Activated T-helper 9 cell treated with anti-CD3 and anti-CD28 coated beads, Interleukin-2, amount 50 U/mL, for 16 hours (primary cell): Measurements from ENCODE around the gene LHX2.

Source experiments
- DNase-seq: peaks from one replicate; pipeline ENCODE4 v3.0.0-alpha.2; 2020; ENCODE audit warnings: low read depth

Gene LHX2

DNA sequence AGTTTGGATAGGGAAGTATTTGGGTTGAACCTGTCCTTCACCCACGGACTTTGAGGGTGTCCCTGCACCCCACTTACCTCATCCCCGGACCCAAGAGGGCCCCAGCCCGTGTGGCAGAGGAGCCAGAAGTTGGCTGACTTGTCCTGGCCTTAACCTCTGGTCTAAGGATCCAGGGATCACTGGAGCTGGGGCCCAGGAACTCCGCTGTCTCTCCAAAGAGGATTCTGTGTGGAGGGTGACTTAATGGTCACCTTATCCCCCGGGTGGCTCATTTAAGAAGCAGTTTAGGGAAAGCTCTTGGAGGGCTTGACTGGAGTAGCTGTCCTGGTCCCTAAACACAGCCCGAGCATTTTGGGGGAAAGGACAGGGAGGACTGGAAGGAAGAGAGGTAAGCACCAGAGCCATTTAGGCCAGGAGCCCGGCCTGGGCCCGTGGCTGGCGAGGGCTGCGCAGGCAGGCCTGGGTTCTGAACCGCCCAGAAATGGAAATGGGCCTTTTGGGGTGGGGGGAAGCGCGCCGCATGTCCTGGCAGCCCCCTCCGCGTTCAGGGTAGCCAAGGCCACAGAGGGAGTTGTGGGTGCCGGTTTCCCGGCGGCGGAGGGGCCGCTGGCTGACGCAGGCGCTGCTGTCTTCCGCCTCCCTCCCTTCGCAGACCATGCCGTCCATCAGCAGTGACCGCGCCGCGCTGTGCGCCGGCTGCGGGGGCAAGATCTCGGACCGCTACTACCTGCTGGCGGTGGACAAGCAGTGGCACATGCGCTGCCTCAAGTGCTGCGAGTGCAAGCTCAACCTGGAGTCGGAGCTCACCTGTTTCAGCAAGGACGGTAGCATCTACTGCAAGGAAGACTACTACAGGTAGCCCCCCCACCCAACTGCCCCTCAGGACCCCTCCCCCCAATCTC is 2.0 kb downstream of the LHX2 start:
- DNase-seq: no peak

DNA sequence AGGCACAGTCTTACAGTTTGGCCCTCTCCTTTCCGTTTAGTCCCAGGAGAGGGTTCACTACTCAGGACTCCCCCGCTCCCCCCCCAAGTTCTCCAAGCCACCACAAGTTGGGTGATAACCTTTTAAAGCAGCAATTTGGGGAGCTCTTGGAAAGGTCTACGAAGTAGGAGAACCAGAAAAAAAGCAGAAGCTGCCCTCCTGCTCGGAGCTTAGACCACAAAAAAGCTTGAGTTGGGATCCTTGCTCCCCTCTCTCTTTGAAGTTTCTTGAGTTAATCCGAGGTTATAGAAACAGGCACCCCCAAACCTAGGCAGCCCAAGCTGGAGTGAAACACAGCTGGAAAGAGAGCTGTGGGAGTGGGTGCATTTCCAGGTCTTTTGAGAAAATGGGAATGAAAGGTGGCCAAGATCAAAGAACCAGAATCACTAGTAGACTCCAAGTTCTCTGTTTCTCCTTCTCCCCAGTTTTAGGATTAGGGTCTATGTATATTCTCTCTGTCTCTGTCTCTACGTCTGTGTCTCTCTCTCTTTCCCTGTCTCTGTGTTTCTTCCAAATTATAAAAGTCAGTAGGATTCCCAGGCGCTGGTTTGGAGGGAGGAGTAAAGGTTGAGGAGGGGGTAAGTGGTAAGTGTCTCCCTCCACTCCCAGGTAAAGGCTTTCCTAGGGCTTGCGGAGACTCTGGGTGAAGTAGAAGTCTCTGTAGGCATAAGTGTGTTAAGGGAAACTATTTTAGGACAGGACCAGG is 2.8 kb downstream of the LHX2 start:
- DNase-seq: no peak

DNA sequence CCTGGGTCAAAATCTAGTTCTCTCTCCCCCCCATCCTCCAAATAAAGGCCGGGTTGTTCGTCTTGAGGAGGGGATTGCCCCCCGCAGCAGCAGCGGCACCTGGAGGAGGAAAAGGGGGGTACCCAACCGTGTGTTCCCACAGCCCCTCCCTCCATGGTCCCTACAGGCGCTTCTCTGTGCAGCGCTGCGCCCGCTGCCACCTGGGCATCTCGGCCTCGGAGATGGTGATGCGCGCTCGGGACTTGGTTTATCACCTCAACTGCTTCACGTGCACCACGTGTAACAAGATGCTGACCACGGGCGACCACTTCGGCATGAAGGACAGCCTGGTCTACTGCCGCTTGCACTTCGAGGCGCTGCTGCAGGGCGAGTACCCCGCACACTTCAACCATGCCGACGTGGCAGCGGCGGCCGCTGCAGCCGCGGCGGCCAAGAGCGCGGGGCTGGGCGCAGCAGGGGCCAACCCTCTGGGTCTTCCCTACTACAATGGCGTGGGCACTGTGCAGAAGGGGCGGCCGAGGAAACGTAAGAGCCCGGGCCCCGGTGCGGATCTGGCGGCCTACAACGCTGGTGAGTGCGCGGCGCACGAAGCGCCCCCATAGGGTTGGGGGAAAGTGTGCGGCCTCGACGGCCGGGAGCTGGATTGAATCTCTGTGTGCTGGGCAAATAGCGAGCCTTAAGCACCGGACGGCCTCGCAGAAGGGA is 3.5 kb downstream of the LHX2 start:
- DNase-seq: no peak

DNA sequence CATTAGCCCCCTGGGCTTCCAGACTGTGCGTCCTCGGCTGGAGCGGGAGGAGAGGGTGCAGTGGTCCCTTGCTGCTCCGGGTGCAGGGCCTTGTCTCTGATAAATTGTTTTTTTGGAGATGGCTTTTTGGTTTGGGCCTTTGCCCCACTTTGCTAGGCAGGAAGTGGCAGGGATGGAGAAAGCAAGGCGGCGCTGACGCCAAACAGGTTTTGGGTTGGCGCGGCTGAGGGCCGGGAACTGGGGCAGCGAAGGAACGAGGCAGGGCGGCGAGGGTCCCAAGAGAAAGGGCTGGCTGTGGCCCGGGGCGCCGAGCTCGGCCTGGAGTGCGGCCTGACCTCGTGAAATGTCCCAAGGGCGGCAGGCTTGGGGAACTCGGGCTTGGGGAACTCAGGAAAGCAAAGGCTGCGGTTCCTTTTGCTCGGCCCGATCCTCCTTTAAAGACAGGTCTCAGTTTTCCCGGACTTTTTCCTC is 4.1 kb downstream of the LHX2 start:
- DNase-seq: no peak

DNA sequence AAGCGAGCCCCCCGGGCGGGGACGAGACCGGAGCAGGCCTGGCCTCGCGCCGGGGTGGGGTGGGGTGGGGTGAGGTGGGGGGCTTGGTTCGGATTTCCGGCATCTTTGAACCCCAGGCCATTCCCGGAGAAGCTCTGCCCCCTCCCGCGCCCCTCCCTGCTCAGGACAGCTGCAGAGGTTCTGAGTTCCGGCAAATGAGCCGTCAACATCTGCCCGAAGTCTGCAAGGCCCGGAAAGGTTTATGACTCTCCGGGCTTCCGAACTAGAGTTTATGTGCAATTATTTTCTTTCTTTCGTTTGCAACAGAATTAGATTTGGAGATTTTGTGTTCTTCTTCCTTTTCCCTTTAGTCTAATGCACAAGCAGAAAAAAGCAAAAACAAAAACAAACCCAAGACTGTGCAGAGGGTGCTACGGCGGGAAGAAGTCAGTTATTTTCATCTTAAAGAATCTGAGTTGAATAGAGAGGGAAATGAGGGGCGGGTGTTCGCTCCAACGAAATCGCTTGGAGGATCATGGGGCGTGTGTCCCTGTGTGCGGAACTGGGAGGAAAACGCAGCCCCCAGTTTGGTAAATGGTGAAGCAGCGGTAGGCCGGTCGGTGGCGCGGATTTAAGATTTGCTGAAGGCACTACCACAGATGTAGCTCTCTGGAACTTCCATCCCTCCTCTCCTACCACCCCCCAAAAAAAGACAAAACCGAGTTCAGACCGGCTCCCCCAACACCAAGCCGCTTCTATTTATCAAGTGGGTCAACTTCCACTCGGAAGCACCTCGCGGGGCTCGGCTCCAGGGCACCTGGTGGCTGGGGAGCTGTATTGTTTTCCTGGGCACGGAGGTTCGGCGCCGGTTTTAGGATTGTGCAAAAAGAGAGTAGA is 4.8 kb downstream of the LHX2 start:
- DNase-seq: no peak

DNA sequence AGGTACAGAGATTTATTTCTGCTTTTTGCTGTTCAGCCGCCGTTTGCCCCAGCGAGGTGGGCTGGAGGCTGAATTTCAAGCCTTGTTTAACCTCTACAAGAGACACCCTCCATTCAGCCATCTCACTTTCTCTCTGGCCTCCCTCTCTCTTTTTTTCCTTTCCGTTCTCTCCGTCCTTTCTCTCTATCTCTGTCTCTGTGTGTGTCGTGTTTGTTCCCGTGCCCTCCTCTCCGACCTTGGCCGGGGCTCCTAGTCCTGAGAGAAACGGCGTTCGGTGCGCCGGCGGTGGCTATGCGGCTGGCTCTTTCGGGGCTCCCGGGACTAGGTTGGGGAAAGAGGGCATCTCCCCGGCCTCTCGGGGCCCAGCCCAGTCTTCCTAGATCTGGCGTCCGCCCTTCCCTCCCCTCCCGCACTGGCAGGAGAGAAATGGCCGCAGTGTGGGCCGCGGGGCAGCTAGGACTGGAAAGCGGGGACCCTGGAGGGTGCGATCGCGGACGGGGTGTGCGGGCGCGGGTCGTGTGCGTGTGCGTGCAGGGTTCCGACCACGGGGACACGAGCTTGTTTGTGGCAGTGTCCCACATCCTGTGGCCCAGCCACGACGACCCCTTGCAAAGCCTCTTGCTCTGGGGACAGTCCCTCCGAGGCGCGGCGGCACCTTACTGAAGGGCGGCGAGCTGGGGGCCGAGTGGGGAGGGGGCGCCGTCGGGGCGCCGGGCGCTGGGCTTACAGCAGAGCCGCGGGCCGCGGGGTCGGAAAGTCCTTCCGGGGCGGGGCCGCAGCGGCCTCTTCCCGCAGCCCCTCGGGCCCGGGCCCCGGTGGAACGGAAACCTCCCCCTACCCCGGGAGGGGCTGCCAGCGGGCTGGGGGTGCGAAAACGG is 5.7 kb downstream of the LHX2 start:
- DNase-seq: no peak

DNA sequence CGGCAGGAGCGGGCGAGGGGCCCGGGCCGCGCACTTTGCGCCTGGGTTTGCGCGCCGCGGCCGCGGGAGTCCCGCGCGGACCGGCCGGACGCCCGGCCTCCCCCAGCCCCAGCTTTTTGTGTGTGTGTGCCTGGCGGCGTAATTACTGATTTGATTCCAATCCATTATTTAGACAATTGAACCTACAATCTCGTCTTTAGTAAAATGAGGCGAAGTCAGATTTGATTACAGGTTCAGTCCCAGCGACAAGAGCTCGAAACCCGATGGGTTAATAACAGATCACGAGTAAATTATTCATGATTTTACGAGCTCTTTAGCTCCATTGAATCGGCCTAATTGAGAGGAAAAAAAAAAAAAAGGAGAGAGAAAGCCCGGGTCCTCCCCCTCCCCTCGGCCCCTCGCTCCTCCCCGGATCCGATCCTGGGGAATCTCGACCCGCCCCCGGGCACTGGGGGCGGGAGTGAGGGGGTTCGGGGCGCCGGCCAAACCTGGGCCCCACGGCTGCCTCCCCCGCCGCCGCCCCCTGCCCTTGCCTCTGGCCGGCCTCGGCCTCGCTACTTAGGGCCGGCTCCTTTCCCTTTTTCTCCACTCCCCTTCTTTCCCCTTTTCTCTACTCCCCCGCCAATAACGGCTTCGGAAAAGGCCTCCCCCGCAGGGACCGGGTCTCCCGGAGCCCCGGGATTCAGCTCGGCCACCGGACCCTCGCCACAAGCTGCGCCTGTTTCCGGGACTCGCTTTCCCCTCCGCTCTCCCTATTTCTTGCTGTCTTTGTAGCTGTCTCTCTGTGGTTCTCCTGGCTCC is 6.6 kb downstream of the LHX2 start:
- DNase-seq: no peak

DNA sequence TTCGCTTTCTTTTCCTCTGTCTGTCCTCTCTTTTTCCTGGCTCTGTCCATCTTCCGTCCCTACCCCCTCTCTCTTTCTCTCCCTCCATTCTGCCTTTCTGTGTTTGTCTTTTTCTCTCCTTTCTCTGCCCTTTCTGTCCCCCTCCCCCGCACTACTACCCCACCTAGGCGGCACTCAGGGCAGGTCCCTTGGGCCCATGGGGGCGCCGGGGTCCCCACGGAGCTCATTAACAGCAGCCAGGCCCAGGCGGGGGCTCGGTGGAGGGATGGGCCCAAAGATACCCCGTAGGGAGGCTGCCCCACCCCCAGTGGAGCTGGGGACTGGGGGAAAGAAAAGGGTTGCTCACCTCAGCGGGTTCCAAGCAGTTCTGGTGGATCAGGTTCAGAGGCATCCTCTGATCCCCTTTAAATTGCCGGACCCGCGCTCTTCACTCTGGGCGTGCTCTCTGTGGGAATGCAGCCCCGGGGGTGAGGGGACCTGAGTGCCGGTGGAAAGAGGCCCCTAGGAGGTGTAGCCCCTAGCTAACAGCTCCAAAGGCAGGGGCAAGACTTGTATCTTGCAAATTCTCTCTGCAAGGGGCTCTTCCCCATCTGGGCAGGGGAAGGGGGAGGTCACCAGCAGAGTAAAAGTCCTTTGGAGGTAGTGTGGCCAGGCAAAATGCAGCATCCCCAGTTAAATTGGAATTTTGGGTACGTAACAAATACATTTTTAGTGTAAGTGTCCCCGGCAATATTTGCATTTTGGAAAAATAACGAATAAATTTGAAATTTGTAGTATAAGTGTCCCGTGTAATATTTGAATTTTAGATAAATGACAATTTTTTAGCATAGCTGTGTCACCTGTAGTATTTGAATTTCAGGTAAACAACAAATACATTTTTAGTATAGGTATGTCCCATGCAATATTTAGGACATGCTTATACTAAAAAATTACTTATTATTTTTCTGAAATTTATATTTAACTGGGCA is 7.4 kb downstream of the LHX2 start:
- no peak for DNase-seq

DNA sequence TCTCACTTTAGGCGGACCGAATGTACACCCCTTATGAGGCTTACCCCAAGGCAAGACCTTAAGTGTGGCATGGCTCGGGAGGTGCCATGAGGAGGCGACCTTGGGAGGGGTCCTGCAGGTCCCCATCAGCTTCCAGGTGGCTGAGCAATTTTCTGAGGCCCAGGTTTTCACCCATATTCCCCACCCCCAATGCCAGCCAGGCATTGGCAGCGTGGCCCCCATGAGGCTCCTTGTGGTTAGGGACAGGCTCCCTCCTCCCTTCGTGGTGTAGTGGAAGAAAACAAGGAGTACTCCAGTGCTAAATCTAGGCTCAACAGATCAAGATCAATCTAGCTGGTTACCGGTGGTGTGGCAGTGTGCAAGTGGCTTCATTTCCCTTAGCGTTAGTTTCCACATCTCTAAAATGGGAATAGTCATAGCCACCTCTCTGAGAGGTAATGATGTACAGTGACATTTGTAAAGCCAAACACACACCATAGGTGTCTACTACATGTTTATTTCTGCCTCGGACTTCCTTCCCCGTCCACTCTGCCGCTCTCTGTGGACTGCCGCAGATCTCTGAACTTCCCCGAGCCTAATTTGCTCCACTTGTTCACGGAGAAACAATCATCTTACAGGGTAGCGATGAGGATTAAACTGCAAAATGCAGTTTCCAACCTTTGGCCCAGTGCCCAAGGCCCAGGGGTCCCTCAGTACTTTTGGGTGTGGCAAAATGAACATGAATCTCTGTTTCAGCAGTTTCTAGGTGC is 8.4 kb downstream of the LHX2 start:
- no peak for DNase-seq

DNA sequence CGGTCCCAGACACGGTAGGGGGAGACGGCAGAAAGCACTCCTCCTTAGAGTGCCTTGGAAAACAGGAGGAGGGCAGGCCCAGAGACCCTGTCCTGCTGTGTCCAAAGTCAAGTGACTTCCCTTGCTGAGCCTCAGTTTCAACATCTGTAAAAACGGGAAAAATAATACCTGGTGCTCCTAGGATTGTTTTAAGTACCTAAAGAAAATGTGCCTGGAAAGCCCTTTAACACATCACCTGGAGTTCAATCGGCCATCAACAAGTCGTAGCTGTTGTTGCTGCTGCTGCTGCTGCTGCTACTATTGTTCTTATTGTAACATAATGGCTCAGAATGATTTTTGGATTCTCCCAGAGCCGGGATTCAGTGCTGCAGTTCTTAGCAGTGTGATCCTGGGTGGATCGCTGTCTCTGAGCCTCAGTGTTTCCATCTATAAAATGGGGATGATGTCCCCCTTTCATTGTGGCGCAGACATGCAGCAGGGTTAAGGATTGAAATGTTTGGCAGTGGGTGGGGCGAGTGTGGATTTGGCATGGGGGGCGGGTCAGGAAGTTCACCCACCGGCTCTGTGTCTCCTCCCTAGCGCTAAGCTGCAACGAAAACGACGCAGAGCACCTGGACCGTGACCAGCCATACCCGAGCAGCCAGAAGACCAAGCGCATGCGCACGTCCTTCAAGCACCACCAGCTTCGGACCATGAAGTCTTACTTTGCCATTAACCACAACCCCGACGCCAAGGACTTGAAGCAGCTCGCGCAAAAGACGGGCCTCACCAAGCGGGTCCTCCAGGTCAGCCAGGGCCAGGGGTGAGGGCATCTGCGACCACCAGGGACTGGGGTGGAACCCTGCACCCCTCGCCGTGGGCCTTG is 9.2 kb downstream of the LHX2 start:
- no peak for DNase-seq

DNA sequence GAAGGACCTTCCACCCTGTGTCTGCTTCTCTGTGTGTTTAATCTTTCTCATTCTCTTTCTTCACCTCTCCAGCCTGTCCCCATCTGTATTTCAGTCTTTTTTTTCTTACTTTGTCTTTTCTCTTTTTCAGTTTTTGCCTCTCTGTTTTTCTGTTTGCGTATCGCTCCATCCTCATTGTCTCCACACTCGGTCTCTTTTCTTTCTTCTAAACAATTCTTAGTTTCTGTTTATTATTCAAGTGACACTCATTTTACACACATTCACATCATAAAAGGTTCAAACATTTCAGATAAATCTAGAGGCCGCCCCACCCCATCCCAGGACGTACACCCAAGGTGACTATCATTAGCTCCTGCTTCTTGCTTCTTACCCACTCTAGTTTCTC is 9.8 kb downstream of the LHX2 start:
- DNase-seq: no peak

DNA sequence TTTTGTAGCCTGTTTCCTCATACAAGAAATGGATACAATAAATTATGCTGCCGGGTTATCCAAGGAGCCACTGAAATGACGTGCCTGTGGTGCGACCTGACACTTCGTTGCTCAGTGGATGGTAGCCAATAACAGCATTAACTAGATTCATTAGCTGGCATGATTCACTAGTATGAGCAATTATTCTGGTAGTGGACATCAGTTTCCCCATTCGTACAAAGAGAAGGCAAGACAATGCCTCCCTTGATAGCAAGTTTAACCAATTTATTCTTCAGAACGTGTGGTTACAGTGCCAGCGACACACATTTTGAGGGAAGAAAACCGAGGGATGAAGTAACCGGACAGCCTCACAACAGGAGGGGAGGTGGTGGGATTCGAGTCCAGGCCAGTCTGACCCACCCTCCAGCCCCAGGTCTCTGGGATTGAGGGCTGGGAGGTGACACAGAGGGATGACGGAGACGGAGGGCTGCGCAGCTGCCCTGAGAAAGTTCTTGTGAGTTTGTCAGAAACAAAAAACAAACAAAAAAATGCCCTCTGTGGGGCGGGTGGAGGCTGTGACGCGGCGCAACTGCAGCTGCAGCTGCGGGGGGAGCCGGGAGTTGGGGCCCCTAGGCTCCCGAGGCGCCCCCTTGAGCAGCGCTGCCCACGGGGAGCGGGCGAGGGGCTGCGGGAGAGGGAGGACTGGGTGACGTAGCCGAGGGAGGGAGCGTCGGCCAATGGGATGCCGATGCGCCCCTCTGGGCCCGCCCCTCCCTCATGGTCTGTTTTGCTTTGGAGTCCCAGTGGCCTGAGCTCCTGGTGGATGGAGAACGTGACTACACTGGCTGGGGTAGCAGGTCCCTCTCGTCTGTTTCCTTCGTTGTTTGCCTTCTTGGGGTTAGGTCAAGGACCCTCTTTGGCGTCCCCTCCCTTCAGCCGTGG is 10.9 kb downstream of the LHX2 start:
- DNase-seq: no peak

DNA sequence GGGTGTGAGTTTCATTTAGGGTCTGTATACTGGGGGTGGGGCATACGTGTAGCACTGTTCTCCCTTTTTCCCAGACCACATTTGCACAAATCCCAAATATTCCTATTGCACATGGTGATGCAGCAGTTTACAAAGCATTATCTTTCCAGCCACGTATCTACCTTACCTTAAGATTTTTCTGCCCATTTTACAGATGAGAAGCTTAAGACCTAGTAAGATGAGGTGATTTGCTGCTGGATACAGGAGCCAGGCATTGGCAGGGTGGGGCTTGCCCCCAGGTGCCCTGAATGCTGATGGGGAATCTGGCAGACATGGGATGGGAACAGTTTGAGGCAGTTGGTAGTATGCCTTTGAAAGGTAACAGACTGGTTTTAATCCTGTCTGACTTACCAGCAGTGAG is 12.5 kb downstream of the LHX2 start:
- no peak for DNase-seq

DNA sequence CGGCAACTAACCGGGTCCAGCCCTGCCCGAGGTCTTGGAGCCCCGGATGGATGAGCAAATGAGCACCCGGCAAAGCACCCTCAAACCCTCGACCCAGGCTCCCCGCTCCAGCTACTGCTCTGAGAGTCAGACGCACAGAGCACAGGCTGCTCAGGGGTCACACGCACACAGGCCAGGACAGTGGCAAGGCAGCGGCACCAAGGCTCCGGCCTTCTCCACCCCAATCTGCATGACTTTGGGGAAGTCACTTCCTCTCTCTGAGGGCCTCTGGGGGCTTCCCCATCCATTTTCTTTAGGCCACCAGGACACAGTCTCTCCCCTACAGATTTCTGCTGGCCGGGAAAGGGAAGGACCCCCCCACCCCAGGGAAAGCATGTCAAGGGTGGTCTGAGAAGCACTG is 18.0 kb downstream of the LHX2 start:
- no peak for DNase-seq

DNA sequence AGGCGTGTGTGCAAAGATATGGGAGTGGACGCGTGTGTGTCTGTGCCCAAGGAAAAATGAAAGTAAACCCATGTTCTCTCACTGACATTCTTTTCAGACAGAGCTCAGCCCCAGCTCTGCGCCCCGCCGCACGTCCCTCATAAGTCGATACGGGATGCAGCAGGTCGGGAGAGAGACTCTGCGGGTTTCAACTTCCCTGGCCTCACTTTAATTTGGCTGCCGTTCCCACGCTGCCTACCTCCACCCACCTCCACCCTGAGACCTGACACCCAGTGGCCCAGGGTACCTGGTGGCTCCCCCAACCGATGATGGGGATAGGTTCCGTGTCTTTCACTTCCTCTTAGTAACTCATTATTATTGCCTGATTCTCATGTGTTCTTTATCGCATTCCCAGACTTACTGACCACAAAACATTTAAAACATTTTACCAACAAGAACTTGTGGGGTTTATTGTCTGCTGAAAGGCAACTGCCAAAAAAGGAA is 19.4 kb downstream of the LHX2 start:
- DNase-seq: no peak

DNA sequence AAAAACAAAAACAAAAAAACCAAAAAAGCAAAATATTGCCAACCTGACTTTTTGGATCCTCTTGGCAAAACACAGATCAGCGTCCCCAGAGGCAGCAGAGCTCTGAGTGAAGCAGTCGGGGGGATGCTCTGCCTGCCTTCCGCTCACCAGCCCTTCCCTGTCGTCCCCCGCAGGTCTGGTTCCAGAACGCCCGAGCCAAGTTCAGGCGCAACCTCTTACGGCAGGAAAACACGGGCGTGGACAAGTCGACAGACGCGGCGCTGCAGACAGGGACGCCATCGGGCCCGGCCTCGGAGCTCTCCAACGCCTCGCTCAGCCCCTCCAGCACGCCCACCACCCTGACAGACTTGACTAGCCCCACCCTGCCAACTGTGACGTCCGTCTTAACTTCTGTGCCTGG is 20.7 kb downstream of the LHX2 start:
- no peak for DNase-seq
